ENCODE results near the gene FMN1.

The FMN1 gene

DNA sequence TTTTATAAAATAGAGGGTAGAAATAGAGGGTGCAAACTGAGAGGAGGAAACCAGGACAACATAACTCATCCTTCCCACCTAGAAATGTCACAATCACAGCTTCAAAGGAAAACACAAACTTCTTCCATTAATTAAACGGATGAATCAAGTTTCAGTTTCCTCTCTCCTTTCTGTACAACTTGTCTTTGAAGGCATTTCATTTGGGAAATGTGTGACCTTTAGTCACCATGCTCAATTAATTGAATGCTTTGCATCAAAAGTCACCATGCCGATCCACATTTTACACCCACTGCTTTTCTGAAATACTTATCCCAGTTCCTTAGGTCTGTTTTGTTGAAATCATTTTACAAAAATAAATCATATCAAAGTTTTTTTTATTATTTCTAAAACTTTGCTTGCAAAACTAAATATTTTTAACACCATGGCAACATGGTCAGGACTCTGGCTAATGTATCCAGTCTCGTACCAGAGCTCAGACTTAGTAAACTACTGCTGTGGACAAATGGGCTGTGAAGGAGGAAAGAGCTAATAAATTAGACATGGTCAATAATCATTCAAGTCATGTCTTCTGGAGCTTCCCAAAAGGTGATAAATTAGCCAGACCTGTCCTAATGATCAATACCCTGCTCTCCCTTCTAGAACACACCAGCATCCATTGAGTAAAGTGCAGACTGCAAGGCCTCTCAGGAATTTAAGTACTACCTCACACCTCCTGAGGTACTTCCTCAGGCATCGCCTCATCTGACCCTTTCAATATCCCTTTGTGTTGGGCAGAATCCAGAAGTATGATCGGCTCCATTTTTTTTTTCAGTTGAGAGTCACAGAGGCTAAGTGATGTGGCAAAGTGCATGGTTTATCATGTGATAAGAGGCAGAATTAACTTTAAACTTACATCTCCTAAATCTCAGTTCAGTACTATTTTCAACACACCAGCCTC lies 315.4 kb downstream of the FMN1 start:
- TF ChIP-seq, protein P1, sequence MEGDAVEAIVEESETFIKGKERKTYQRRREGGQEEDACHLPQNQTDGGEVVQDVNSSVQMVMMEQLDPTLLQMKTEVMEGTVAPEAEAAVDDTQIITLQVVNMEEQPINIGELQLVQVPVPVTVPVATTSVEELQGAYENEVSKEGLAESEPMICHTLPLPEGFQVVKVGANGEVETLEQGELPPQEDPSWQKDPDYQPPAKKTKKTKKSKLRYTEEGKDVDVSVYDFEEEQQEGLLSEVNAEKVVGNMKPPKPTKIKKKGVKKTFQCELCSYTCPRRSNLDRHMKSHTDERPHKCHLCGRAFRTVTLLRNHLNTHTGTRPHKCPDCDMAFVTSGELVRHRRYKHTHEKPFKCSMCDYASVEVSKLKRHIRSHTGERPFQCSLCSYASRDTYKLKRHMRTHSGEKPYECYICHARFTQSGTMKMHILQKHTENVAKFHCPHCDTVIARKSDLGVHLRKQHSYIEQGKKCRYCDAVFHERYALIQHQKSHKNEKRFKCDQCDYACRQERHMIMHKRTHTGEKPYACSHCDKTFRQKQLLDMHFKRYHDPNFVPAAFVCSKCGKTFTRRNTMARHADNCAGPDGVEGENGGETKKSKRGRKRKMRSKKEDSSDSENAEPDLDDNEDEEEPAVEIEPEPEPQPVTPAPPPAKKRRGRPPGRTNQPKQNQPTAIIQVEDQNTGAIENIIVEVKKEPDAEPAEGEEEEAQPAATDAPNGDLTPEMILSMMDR (IDR thresholded peaks at IDR 0.05; ENCODE audit: low read depth, low read length, missing control alignments), result no peak
- DNase-seq (ENCODE audit: extremely low read depth, low read depth), result no peak
- H3K4me3 ChIP-seq (replicated peaks; ENCODE audit: low read depth, low read length), result no peak overlapping the region

DNA sequence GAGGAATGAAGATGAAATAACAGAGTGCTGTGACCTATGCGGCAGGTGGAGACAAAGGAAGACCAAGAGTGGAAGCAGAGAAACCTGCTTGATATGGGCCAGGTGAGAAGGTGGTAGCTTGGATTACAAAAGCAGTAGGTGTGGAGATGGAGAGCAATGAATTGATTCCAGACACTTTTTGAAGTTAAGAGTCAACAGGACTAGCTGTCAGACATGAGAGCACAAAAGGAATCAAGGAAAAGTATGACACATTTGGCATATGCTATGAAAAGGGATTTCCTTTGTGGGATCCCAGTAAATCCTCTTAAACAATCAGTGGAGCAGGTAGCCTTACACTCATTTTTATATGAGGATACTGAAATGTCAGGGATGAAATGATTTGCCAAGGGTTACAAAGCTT lies 316.2 kb downstream of the FMN1 start:
- DNase-seq (ENCODE audit: extremely low read depth, low read depth), result no peak
- TF ChIP-seq, protein P1 (IDR thresholded peaks at IDR 0.05; ENCODE audit: low read depth, low read length, missing control alignments), result no peak
- no peak overlapping the region for H3K4me3 ChIP-seq (replicated peaks; ENCODE audit: low read depth, low read length)

DNA sequence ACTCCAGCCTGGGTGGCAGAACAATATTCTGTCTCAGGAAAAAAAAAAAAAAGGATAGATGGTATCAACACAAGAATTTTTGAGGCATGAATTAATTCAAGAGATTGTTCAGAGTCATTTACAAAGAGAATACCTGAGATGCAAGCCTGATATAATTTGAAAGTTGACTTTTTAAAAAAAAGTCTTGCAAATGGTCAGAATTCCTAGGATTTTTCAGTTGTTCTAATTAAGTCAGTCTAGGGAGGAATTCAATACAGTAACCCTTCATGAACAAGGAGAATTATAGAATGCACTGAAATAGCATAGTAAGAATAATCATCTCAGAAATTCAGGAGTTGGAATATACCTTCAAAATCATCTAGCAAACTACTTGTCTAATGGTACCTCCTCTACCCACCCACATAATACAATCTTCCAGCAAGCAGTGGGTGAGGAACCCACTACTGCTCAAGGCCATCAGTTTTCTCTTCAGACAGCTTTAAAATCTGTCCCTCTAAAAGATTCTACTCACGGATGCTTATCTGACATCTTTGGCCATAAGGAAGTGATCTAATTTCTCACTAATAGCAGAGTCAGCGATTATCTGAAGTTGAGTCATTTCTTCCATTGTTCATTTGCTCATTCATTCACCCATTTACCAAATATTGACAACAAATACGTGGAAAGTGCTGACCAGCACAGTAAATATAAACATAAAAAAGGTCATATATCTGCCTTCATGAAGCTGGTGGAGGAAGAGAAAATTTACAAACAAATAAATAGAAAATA lies 317.1 kb downstream of the FMN1 start:
- H3K4me3 ChIP-seq (replicated peaks; ENCODE audit: low read depth, low read length), result no peak overlapping the region
- TF ChIP-seq, protein P1 (IDR thresholded peaks at IDR 0.05; ENCODE audit: low read depth, low read length, missing control alignments), result no peak
- no peak for DNase-seq (ENCODE audit: extremely low read depth, low read depth)

DNA sequence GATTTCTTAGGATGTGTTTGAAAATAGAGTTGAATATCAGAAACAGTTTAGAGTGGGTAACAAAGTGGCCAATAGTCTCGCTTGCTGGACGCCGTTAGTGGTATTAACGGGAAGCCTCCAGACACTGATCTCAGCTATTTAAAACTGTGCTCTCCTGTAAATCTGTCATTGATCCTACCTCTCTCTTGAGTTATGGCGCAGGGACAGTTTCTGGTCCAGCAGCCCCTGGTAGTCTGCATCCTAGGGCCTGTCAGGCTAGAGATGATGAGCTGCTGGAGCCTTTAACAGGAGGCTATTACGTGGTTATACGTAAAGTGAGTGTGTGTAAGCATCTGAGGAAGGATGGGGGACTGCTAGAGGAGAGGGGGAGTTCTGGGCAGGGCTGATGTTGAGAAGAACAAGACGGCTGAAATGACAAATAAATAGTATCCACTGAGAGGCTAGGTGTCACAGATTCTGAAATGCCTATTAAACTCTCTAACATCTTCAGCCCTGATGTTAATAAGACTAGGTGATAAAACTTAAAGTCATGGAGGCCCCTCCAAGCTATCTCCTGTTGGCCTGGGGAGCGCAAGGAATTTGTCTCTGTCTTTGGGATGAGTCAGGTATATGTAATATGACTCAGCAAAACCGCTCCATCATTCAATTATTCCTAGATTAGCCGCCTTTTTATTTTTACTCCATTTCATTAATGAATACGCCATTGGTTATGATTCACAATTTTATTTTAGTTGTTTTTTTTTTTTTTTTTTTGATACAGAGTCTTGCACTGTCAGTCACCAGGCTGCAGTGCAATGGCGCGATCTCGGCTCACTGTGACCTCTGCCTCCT lies 321.0 kb downstream of the FMN1 start:
- TF ChIP-seq, protein P1 (IDR thresholded peaks at IDR 0.05; ENCODE audit: low read depth, low read length, missing control alignments), result no peak
- no peak for DNase-seq (ENCODE audit: extremely low read depth, low read depth)
- H3K4me3 ChIP-seq (replicated peaks; ENCODE audit: low read depth, low read length), result no peak overlapping the region

DNA sequence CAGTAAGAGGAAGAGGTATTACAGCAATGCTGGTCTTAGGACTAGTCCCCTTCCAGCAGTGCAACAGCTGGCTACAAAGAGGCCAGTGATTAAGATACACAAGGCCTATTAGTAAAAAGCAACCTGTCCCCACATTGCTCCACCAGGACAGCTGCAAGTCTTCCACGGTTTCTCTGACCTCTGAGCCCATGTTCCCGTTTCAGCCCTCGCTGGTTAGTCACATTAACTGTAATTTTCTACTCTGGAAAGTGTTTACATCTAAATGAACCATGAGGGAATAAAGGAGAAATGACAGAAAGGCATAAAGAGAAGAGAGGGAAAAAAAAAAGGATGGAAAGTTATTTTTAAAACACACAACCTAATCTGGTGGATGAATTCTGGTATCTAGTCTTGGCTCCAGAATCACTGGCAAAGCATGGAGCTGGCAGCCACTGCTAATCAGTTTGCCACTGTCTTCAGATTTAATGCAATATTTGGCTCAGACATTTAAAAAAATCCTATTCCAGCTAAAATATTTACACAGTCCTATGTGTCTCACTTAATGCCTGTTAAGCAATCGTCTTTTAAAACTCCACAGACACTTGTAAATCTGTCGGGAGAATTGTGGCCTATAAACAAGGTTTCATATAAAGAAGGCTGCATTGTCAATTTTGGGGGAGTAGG lies 321.8 kb downstream of the FMN1 start:
- no peak for DNase-seq (ENCODE audit: extremely low read depth, low read depth)
- H3K4me3 ChIP-seq (replicated peaks; ENCODE audit: low read depth, low read length), result no peak overlapping the region
- TF ChIP-seq, protein P1 (IDR thresholded peaks at IDR 0.05; ENCODE audit: low read depth, low read length, missing control alignments), result no peak

DNA sequence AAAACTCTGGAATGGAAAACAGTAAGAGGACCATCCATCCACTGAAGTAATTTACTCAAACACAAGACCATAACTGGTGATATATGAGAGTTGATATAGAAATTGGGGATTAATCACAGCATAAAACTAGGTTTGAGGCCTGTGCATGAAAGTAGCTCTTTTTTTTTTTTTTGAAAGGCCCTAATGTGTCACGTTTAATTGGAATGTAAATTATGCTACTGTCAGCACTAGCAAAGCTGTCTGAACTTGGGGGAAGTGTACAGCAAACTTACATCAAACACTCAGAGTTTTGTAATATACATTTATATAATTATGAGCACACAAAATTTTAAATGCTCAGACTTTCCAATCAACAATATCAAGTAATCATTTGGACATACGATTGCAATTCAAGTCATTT lies 322.6 kb downstream of the FMN1 start:
- TF ChIP-seq, protein P1 (IDR thresholded peaks at IDR 0.05; ENCODE audit: low read depth, low read length, missing control alignments), result no peak
- no peak for DNase-seq (ENCODE audit: extremely low read depth, low read depth)
- no peak overlapping the region for H3K4me3 ChIP-seq (replicated peaks; ENCODE audit: low read depth, low read length)
